NCI-H774 (cell line): Measurements from ENCODE around the gene ANKRD34B.
"Not testable (repeated sequence)": the region's sequence is repeated elsewhere in the genome, so short reads cannot be mapped to it uniquely, and the experiment has no call there.

Source experiments
- DNase-seq: peaks from one replicate; lab custom pipeline; 2025; lab: John Stamatoyannopoulos, UW

ANKRD34B gene

GRCh38 chr5:80569961-80570786 is at the start of gene ANKRD34B:
ANKRD34B (minus strand) TSS chr5:80570280; CDS start chr5:80560019, 10,261 bp downstream.
- peak; percentile 12 for DNase-seq

- no peak for DNase-seq
Observed at GRCh38 chr5:80619086-80619485, 49.0 kb upstream of the ANKRD34B start.

DNA sequence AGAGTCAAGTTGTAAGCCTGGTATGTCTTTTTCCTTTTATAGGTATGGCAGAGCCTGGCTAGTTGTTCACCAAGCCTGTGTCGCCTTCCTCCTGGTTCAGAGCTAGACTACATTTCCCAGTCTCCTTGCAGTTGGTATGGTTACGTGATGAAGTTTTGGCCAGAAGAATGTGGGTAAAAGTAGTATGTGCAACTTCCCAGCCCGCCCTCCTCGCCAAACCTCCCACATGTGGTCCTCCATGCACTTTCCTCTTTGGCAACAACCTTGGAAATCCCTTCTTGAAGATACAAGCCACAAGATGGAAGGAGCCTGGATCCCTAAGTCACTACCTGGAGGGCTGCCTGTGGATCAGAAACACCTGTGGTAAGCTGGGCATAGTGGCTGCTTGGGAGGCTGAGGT is 48.4 kb upstream of the ANKRD34B start:
- DNase-seq, result no peak

DNA sequence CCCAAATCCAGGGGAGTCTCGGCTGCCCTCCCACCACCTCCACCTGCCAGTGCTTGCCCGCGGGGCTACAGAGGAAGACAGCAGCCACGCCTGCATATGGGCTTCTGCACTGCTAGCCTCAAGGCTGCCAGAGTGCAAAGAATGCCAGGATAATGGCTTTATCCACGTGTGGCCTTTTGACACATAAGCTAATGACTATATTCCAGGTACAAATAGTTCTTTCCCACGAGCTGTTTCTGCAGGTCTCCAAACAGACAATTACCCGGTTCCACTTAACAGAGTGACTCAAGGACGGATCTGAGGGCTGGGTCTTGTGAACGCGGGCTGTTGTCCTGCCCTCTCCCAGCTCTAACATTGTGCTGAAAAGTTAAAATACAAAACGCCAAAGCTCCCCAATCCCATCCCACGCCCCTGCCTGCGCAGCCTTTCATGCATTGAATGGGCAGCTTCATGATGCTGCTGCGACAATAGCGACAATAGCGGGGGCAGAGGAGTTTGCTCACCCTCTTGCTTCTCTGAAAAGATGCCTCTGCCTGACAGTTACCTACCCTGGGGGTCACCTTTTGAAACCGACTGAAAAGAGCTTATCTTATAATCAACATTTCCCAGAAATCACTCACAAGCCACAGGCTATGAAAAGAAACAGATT is 45.3 kb upstream of the ANKRD34B start:
- DNase-seq, result no peak

GRCh38 chr5:80609692-80610091 is 39.6 kb upstream of the ANKRD34B start:
- no peak for DNase-seq

- DNase-seq, result no peak
Observed at GRCh38 chr5:80608731-80609130, 38.7 kb upstream of the ANKRD34B start.

- DNase-seq, result no peak
Observed at GRCh38 chr5:80607832-80608231, 37.8 kb upstream of the ANKRD34B start.

DNA sequence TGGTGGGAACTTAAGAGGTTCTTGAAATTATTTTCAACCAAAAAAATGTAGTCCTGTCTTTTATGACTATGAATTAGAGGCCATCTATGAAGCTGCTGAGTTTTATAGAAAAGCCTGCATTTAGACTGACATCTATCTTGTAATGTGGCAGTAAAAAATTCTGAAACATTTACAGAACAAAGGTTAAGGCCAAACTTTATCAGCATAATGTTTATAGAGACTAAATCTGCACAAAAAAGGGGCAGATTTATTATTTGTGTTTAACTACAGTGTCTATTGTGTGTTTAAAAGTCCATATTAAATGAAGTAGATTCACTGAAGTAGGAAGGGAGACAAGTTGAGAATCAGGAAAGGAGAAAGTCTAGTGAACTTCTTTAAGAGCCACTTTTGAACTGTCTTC is 37.3 kb upstream of the ANKRD34B start:
- DNase-seq, result no peak

- no peak for DNase-seq
Observed at GRCh38 chr5:80600943-80601693, 31.0 kb upstream of the ANKRD34B start.

GRCh38 chr5:80597500-80597899 is 27.4 kb upstream of the ANKRD34B start:
- DNase-seq, result no peak

GRCh38 chr5:80594810-80595209 is 24.7 kb upstream of the ANKRD34B start:
- DNase-seq, result no peak

DNA sequence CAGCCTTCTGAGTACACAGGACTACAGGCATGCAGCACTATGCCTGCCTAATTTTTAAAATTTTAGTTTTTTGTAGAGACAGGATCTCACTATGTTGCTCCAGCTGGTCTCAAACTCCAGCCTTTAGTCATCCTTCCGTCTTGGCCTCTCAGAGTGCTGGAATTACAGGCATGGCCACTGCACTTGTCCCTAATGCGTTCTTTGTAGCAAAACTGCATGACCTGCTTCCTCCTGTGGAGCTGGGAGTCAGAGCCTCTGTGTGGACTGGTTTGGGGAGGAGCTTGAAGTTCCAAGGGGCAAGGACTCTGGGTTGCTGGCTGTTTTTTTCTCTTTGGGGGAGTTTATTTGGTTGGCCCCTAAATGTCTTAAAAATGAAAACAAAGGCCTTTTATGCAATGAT is 22.7 kb upstream of the ANKRD34B start:
- DNase-seq, result no peak

DNA sequence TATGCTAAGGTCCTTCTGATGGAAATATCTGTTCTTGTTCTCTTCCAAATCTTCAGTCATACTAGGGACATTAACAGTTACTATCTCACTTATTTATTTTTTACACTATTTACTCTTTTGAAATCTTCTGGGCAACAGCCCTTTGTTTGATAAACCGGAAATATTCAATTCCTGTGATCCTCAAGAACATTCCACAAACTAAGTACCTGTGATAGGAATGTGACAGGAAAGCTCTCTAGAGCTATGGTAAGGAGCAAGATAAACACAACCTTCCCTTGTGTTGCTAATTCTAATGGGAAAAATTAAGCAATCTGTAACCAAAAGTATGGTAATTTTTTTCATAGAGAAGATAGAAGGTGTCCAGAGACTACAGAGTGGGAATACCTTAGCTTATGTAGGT is 22.0 kb upstream of the ANKRD34B start:
- no peak for DNase-seq

- no peak for DNase-seq
Observed at GRCh38 chr5:80591352-80591751, 21.3 kb upstream of the ANKRD34B start.

DNA sequence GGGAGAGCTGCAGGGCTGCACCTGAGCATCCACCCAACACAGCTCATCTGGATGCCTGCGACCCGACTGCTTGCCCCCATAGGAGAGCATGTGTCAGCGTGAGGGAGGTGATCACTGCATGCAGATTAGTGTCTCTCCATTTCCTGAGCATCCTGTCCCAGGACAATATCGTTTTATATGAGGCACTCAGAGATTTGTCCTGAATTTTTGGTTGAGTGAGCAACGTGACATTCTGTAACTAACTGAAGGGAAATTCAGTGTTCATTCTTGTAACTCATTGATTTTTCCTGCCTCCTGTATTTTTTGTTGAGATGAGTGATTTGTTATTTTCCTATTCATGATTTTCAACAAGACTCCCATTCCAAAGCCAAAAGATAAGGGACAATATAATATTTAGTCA is 20.7 kb upstream of the ANKRD34B start:
- DNase-seq, result no peak

DNA sequence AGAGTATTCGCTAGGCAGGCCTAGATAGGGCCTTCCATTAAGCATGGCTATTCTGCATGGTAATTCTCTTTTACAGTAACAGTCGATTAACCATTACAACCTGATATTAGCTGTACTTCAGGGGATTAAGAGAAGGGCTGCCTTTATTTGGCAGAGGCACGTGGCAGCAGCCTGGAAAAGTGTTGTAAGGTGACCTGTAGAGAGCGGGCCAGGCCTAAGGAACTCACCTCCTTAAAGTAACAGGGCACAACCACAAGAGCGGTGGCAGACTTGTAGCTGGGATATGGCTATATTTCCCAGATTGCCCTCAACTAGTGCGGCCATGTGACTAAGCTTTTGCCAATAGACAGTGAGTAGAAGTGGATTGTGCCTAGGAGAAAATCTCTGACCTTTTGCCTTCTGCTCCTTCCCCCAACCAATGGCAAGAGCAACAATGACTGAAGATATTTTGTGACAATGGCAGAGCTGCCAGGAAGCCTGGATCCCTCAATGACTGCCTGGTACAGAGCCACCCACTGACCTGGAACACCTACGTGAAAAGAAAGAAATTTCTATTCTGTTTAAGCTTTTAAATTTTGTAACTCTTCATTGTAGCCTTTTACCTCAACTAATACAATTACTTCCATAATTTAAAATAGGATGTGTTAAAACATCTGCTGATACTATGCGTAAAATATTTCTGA is 18.9 kb upstream of the ANKRD34B start:
- no peak for DNase-seq

GRCh38 chr5:80584770-80585169 is 14.7 kb upstream of the ANKRD34B start:
- DNase-seq, result no peak

GRCh38 chr5:80580291-80580690 is 10.2 kb upstream of the ANKRD34B start:
- DNase-seq, result not testable (repeated sequence)

DNA sequence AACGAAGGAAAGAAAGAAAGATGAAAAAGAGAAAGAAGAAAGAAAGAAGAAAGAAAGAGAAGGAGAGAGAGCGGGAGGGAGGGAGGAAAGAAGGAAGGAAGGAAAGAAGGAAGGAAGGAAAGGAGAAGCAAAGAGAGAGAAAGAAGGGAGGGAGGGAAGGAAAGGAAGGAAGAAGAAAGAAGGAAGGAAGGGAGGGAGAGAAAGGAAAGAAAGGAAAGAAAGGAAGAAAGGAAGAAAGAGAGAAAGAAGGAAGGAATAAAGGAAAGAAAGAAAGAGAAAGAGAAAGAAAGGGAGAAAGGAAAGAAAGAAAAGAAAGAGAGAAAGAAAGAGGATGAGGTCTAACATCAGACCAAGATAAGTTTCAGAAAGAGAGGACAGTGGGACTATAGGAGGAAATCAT is 9.0 kb upstream of the ANKRD34B start:
- DNase-seq, result no peak

DNA sequence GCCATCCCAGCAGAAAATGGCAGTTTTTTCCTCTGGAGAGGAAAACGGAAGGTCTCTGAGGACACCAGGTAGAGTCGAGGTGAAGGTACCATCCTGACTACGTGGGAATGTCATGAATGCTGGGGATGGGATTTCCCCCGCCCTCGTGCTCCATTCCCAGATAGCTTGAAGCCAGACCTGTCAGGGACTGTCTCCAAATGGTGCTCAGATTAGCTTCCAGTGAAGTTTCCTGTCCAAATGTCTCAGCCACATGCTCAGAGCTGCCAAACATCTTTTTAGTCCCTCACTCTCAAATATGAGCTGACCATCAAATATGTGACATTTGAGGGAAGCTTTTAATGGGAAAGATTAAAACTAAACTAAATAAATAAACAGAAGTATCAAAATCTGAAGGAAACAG is 7.6 kb upstream of the ANKRD34B start:
- DNase-seq, result no peak

DNA sequence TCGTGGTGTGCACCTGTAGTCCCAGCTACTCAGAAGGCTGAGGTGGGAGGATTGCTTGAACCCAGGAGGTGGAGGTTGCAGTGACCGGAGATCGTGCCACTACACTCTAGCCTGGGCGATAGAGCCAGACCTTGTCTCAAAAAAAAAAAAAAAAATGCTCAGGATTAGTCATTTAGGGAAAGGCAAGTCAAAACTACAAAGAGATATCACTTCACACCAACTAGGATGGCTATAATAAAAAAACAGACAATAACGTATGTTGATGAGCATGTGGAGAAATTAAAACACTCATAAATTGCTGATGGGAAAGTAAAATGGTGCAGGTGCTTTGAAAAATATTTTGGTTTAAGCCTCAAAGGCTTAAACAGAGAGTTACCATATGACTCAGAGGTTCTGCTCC is 6.3 kb upstream of the ANKRD34B start:
- no peak for DNase-seq

- DNase-seq, result no peak
Observed at GRCh38 chr5:80573062-80573461, 3.0 kb upstream of the ANKRD34B start.
